BJ (cell line): ENCODE measurements around the gene NPC1. TPM values are rescaled to one million over a fixed set of nuclear protein-coding genes. Genes with fewer than 3 reads are reported as not detected.

ENCODE experiments used
- CTCF ChIA-PET: fragments of 350-600 bp; formaldehyde crosslinking; extraction: SDS; loops from one replicate; lab custom pipeline; 2021; ENCODE audit warnings: antibody characterized with exemption, inconsistent platforms; lab: Yijun Ruan, JAX
- POLR2A ChIA-PET: fragments of 300-600 bp; sonication (Branson Sonifier 250); formaldehyde crosslinking; extraction: SDS; loops from one replicate; lab custom pipeline; 2021; ENCODE audit warnings: antibody characterized with exemption; lab: Charles Lee
- DNase-seq: peaks from one replicate; pipeline ENCODE4 v3.0.0-alpha.2; 2011; ENCODE audit warnings: low read depth
- H3K27me3 ChIP-seq: 2 replicates; pipeline ENCODE4 v1.6.0; 2011; ENCODE audit warnings: low read length; ENCODE audit not compliant: control insufficient read depth, insufficient read depth
- H3K36me3 ChIP-seq: 2 replicates; pipeline ENCODE4 v1.5.1; 2011; ENCODE audit warnings: low read length; ENCODE audit not compliant: control insufficient read depth, insufficient read depth
- H3K4me3 ChIP-seq: 2 replicates; pipeline ENCODE4 v1.5.1; 2011; ENCODE audit warnings: low read depth, mild to moderate bottlenecking, control low read depth, low read length
- polyA plus RNA-seq: library from polyadenylated mRNA; depleted of rRNA; stranded (reverse); fragments of >200 nt; gene quantifications from 2 replicates; pipeline ENCODE4 v1.2.3, GENCODE V29; 2011
- TF ChIP-seq, protein P1 (sequence below): IDR thresholded peaks from 2 replicates; pipeline ENCODE4 v1.5.1; 2011; ENCODE audit warnings: low read depth, mild to moderate bottlenecking, control low read depth, inconsistent platforms, low read length, moderate library complexity; ENCODE audit not compliant: insufficient read depth

The NPC1 gene
- polyA plus RNA-seq, 1 experiment: 54.5 TPM

DNA sequence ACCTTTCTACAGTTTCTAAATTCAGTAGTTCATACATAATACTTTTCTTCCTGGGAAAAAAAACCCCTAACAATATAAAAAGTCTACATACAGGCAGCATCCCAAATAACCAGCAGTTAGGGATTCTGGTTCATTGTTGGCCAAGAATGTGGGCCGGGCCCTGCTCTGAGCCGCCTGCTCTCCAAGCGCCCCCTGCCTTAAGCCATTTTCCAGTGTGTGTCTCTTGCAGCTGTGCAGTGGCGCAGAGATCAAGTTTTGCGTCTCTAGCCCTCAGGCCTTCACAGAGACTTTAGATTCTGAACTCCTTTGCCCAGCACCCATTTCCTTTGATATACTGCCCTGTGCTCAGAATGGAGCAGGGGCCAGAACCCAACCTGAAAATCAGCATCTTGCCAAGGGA is 50.1 kb downstream of the NPC1 start:
- Histone ChIP-seq H3K27me3 (no peaks in the 10 kb centered on the region), H3K36me3 (peaks cover 27% of the 10 kb centered on the region), H3K4me3 (no peak overlapping the region)
- DNase-seq: no peak
- TF ChIP-seq, protein P1, sequence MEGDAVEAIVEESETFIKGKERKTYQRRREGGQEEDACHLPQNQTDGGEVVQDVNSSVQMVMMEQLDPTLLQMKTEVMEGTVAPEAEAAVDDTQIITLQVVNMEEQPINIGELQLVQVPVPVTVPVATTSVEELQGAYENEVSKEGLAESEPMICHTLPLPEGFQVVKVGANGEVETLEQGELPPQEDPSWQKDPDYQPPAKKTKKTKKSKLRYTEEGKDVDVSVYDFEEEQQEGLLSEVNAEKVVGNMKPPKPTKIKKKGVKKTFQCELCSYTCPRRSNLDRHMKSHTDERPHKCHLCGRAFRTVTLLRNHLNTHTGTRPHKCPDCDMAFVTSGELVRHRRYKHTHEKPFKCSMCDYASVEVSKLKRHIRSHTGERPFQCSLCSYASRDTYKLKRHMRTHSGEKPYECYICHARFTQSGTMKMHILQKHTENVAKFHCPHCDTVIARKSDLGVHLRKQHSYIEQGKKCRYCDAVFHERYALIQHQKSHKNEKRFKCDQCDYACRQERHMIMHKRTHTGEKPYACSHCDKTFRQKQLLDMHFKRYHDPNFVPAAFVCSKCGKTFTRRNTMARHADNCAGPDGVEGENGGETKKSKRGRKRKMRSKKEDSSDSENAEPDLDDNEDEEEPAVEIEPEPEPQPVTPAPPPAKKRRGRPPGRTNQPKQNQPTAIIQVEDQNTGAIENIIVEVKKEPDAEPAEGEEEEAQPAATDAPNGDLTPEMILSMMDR: no peak
- POLR2A ChIA-PET: no interaction called here
- CTCF ChIA-PET: interaction anchor here (2.4 kb wide), 1 partner anchor 20 kb away, joined by 8 read pairs; no protein-coding TSS in a partner anchor

DNA sequence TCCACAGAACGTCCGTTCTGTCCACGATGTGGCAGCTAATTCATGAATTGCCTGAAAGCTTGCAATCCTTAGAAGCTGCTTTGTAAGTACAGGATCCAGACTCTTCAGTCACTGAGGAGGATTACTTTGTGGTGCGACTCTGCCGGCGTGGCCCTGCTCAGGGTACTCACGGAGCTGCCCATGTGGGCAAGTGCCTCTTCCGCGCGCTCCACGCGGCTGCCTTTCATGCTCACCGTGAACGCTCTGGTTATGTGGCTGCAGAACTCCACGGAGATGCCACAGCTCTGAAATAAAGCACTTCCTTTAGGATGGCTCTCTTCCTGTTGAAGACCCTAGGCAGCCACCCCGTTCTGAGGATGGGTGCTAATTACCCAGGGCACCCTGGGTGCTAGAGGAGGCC is 52.0 kb downstream of the NPC1 start:
- Histone ChIP-seq H3K4me3 (no peak overlapping the region), H3K36me3 (peaks cover 33% of the 10 kb centered on the region), H3K27me3 (no peaks in the 10 kb centered on the region)
- POLR2A ChIA-PET: no interaction called here
- TF ChIP-seq, protein P1: no peak
- no peak for DNase-seq
- CTCF ChIA-PET: interaction anchor here (1.2 to 2.4 kb wide), 2 partner anchors 18 to 278 kb away, joined by 3 to 8 read pairs; no protein-coding TSS in a partner anchor

DNA sequence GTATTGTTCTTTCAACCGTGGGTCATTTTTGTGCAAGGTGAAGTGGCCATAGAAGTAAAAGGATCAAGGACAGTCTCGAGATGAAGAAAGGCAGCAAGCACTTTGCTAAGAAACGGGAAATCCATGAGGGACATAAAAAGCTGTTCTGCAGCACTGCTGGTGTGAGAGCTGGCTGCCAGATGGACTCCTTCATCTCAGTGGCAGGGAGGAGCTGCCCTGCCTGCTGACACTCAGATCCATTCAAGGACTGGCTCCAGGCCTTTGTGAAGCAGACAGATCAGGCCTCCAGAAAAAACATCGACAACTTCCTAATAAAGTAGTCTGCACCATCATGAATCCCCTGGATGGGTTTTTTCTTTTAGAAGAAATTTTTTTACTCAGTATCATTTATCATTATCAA is 53.5 kb downstream of the NPC1 start:
- no peak for DNase-seq
- no peak overlapping the region for H3K4me3 ChIP-seq
- POLR2A ChIA-PET: no interaction called here
- peaks cover 29% of the 10 kb centered on the region for H3K36me3 ChIP-seq
- CTCF ChIA-PET: interaction anchor here (1.1 to 1.4 kb wide), 2 partner anchors 17 to 28 kb away, joined by 3 read pairs; no protein-coding TSS in a partner anchor
- H3K27me3 ChIP-seq: no peaks in the 10 kb centered on the region
- TF ChIP-seq, protein P1: no peak

DNA sequence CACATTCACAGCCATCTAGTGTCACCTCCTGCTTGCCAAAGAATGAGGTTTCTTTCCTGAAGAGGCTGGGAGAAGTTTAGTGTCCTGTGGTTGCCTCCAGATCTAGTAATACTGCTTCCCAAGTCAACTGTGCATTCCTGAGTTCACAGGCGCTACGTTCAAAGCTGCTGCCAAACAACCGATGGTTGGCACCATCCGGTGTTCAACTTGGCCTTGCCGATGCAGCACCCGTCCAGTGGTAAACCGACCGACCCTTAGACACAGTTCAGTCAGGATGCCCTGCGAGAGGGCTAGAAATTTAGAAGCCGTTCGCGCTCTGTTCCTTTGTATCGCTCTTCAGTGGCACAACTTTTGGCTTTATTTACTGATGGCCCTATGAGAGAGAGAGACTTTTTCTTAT is 54.4 kb downstream of the NPC1 start:
- no peaks in the 10 kb centered on the region for H3K27me3 ChIP-seq
- H3K4me3 ChIP-seq: no peak overlapping the region
- ChIA-PET CTCF (interaction anchor here (1.1 to 1.2 kb wide), 2 partner anchors 27 to 171 kb away, joined by 3 to 5 read pairs; no protein-coding TSS in a partner anchor), POLR2A (no interaction called here)
- peaks cover 28% of the 10 kb centered on the region for H3K36me3 ChIP-seq
- TF ChIP-seq, protein P1: no peak
- DNase-seq: no peak

DNA sequence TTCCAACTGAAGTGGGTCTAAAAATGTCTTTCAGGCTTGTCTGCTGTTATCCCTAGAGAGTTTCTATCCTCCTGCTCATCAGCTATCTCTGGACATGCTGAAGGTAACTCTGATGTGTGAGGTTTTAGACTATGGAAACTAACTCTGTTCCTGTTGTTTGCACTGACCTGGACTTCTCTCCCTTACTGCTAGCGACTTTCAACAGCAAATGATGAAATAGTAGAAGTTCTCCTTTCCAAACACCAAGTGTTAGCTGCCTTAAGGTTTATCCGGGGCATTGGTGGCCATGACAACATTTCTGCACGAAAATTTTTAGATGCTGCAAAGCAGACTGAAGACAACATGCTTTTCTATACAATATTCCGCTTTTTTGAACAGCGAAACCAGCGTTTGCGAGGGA is 56.1 kb downstream of the NPC1 start:
- peaks cover 21% of the 10 kb centered on the region for H3K36me3 ChIP-seq
- TF ChIP-seq, protein P1: no peak
- DNase-seq: no peak
- no peak overlapping the region for H3K4me3 ChIP-seq
- H3K27me3 ChIP-seq: no peaks in the 10 kb centered on the region
- ChIA-PET POLR2A (no interaction called here), CTCF (interaction anchor here (1.2 to 1.3 kb wide), 2 partner anchors 12 to 31 kb away, joined by 3 to 4 read pairs; no protein-coding TSS in a partner anchor)
